ENCODE data around the gene TGDS. TPM values are rescaled to one million over a fixed set of nuclear protein-coding genes. Genes with fewer than 3 reads are reported as not detected.

The TGDS gene
- total RNA-seq, 1 experiment from 2014 or later: 9.0 TPM

GRCh38 chr13:94525781-94526180 lies 70.2 kb downstream of the TGDS start:
- no peak for ATAC-seq
- TF ChIP-seq EZH2phosphoT487 (IDR thresholded peaks at IDR 0.05; ENCODE audit: borderline replicate concordance, low read length) (no peak), EZH2 (IDR thresholded peaks at IDR 0.05; ENCODE audit: low read length, unreplicated experiment) (no peak)
- TF ChIP-seq, protein P1, sequence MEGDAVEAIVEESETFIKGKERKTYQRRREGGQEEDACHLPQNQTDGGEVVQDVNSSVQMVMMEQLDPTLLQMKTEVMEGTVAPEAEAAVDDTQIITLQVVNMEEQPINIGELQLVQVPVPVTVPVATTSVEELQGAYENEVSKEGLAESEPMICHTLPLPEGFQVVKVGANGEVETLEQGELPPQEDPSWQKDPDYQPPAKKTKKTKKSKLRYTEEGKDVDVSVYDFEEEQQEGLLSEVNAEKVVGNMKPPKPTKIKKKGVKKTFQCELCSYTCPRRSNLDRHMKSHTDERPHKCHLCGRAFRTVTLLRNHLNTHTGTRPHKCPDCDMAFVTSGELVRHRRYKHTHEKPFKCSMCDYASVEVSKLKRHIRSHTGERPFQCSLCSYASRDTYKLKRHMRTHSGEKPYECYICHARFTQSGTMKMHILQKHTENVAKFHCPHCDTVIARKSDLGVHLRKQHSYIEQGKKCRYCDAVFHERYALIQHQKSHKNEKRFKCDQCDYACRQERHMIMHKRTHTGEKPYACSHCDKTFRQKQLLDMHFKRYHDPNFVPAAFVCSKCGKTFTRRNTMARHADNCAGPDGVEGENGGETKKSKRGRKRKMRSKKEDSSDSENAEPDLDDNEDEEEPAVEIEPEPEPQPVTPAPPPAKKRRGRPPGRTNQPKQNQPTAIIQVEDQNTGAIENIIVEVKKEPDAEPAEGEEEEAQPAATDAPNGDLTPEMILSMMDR (conservative IDR thresholded peaks at IDR 0.05; ENCODE audit: low read depth, low read length): no peak
- no peaks in the 10 kb centered on the region for H3K4me1 ChIP-seq (ENCODE audit: insufficient read depth, low read length)

DNA sequence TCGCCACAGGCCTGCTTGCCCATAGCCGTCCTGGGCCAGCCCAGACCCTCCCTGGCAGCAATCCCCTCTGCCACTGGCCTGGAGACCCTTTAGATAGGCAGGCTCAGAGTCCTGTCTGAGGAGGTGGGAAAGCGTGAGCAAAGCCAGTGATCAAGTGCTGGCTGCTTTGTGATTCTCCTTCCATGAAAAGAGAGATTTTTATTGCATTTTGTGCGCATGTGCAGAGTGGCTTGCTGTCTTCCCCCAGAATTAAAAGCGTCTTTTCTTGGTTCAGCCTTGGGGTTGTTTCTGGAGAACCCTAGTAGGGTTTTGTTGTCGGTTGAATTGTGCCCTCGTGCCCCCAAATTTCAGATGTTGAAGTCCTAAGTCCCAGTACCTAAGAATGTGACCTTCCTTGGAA lies 71.5 kb downstream of the TGDS start:
- Histone ChIP-seq H3K4me3 (ENCODE audit: low read length) (no peak overlapping the region), H4K20me1 (ENCODE audit: low read length) (no peaks in the 10 kb centered on the region), H3K4me1 (ENCODE audit: insufficient read depth, low read length) (no peaks in the 10 kb centered on the region), H3K79me2 (ENCODE audit: low read length) (no peaks in the 10 kb centered on the region), H3K9me2 (replicated peaks; ENCODE audit: low read length) (no peaks in the 10 kb centered on the region), H3K27ac (ENCODE audit: low read length) (no peak overlapping the region), H3F3A (ENCODE audit: low read length, unreplicated experiment) (no peaks in the 10 kb centered on the region), H3K9ac (ENCODE audit: low read length) (no peak overlapping the region), H3K36me3 (ENCODE audit: low read depth, low read length) (no peaks in the 10 kb centered on the region), H3K4me2 (ENCODE audit: low read length) (no peak overlapping the region), H3K27me3 (ENCODE audit: low read length) (no peaks in the 10 kb centered on the region), H3K9me3 (ENCODE audit: low read length) (no peaks in the 10 kb centered on the region), H2AFZ (ENCODE audit: low read length) (no peak overlapping the region)
- intact Hi-C loops (cut with micrococcal nuclease): no loop called here
- POLR2A ChIA-PET (ENCODE audit: unreplicated experiment): no interaction called here
- no peak for TF ChIP-seq EZH2 (IDR thresholded peaks at IDR 0.05; ENCODE audit: low read length, unreplicated experiment)
- TF ChIP-seq EZH2phosphoT487 (IDR thresholded peaks at IDR 0.05; ENCODE audit: borderline replicate concordance, low read length): no peak
- TF ChIP-seq, protein P1 (conservative IDR thresholded peaks at IDR 0.05; ENCODE audit: low read depth, low read length): no peak
- CTCF ChIA-PET: no interaction called here
- DNase-seq (no peak), ATAC-seq (no peak)
- BruUV-seq (replicated peaks): no TSS peak

More at GRCh38 chr13:94525781-94526180, 70.2 kb downstream of the TGDS start:
- Histone ChIP-seq H3K36me3 (ENCODE audit: low read depth, low read length) (no peaks in the 10 kb centered on the region), H3K27me3 (ENCODE audit: low read length) (no peaks in the 10 kb centered on the region), H3F3A (ENCODE audit: low read length, unreplicated experiment) (no peaks in the 10 kb centered on the region), H2AFZ (ENCODE audit: low read length) (no peak overlapping the region), H3K4me3 (ENCODE audit: low read length) (no peak overlapping the region), H4K20me1 (ENCODE audit: low read length) (no peaks in the 10 kb centered on the region), H3K79me2 (ENCODE audit: low read length) (no peaks in the 10 kb centered on the region), H3K9me2 (replicated peaks; ENCODE audit: low read length) (no peaks in the 10 kb centered on the region), H3K4me2 (ENCODE audit: low read length) (no peak overlapping the region), H3K9ac (ENCODE audit: low read length) (no peak overlapping the region), H3K9me3 (ENCODE audit: low read length) (no peaks in the 10 kb centered on the region), H3K27ac (ENCODE audit: low read length) (no peak overlapping the region)
- CTCF ChIA-PET: no interaction called here
- DNase-seq: no peak
- no TSS peak for BruUV-seq (replicated peaks)
- intact Hi-C loops (cut with micrococcal nuclease): no loop called here
- POLR2A ChIA-PET (ENCODE audit: unreplicated experiment): no interaction called here

Other genes with a start within 250 kb of the TGDS start
- gene DCT, start 116.5 kb downstream of the TGDS start, total RNA-seq (2014; rRNA removed): not detected in 2 replicates
- gene GPR180, start 5.7 kb upstream of the TGDS start, total RNA-seq (2014; rRNA removed): 3.9 and 5.6 TPM in 2 replicates
- gene SOX21, start 116.4 kb upstream of the TGDS start, total RNA-seq (2014; rRNA removed): 14.4 and 16.2 TPM in 2 replicates

All from PC-3 (cell line).